SK-N-SH (cell line): ENCODE measurements around the gene SH3BGRL3.

ENCODE experiments used
- CTCF ChIP-seq: fragments of 200-600 bp; sonication (generic); IDR thresholded peaks from 2 replicates; pipeline ENCODE4 v1.6.1; 2017; ENCODE audit warnings: antibody characterized with exemption, mild to moderate bottlenecking, moderate library complexity
- EP300 ChIP-seq, 2 experiments: IDR thresholded peaks; 2 replicates each; pipeline versions ENCODE4 v1.4.0 to v1.6.1; 2012; ENCODE audit warnings: borderline replicate concordance in 1 of 2, low read depth in 1 of 2, low read length in 1 of 2
- EZH2phosphoT487 ChIP-seq: fragments of 200-600 bp; sonication (generic); IDR thresholded peaks from 2 replicates; pipeline ENCODE4 v1.6.1; 2017; ENCODE audit warnings: low read depth, mixed run types, mild to moderate bottlenecking, antibody characterized with exemption, moderate library complexity, borderline replicate concordance
- GABPA ChIP-seq: IDR thresholded peaks from 2 replicates; pipeline ENCODE4 v1.4.0; 2012; ENCODE audit warnings: low read depth, mild to moderate bottlenecking
- JUND ChIP-seq: IDR thresholded peaks from 2 replicates; pipeline ENCODE4 v1.4.0; 2012
- MAX ChIP-seq: IDR thresholded peaks from 2 replicates; pipeline ENCODE4 v1.4.0; 2012; ENCODE audit warnings: low read depth
- MXI1 ChIP-seq: IDR thresholded peaks from 2 replicates; pipeline ENCODE4 v1.6.1; 2012; ENCODE audit warnings: mild to moderate bottlenecking, low read depth, low read length, improper control_type of control experiment
- POLR2AphosphoS5 ChIP-seq: IDR thresholded peaks from 2 replicates; pipeline ENCODE4 v1.6.1; 2012; ENCODE audit warnings: low read depth, low read length
- RAD21 ChIP-seq: IDR thresholded peaks from 2 replicates; pipeline ENCODE4 v1.6.1; 2012; ENCODE audit warnings: mild to moderate bottlenecking, low read length
- SMC3 ChIP-seq: IDR thresholded peaks from 2 replicates; pipeline ENCODE4 v1.6.1; 2012; ENCODE audit warnings: low read depth, low read length, improper control_type of control experiment
- TAF1 ChIP-seq: IDR thresholded peaks from 2 replicates; pipeline ENCODE4 v1.6.1; 2012; ENCODE audit warnings: low read depth, mild to moderate bottlenecking, low read length, moderate library complexity, borderline replicate concordance
- TCF12 ChIP-seq: IDR thresholded peaks from 2 replicates; pipeline ENCODE4 v1.4.0; 2012
- YY1 ChIP-seq: IDR thresholded peaks from 2 replicates; pipeline ENCODE4 v1.4.0; 2012; ENCODE audit warnings: low read depth, mild to moderate bottlenecking
- TF ChIP-seq, protein P1 (sequence below): IDR thresholded peaks from 2 replicates; pipeline ENCODE4 v1.6.1; 2012; ENCODE audit warnings: mild to moderate bottlenecking, low read depth, low read length, moderate library complexity

DNA sequence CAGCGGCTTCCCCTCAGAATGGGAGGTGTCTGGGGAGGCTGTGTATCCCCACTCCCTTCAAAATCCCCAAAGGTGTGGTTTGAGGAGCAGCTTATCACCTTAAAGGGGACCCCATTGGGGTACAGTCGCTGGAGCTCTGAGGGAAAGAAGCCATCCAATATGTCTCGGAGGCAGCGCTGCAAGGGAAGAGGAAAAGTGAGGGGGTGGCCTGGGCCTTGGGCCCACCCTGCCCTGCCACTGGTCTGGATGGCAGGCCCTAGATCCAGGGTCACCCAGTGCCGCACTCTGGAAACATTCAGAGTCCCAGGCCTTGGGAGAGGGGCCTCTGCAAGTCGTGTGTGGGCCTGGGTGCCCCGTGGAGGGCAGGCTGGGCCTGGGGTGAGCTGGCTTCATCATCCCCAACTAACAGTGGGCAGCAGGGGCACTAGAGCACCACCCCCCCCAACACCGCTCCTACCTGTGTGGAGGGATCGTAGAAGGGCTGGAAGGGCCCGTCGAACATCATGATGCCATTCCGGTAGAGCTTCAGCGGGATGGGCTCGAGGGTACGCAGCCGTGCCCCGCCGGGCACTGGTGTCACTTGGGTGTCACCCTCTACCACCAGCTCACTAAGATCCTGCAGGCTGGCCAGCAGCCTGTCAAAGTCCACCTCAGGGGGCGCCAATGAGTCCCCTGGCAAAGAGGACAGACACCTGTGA lies 5.6 kb downstream of the SH3BGRL3 start:
- TF ChIP-seq CTCF (peak; percentile 54), TCF12 (no peak), TAF1 (no peak), POLR2AphosphoS5 (no peak), RAD21 (0 out of 2 replicates have a peak, but pooled peaks have one; percentile 18), YY1 (no peak), SMC3 (no peak), MAX (no peak), MXI1 (no peak), GABPA (no peak), EP300 (IDR thresholded peaks at IDR 0.05; ENCODE audit: borderline replicate concordance in 1 of 2, low read depth in 1 of 2, low read length in 1 of 2) (no peak), EZH2phosphoT487 (no peak), JUND (no peak)
- TF ChIP-seq, protein P1, sequence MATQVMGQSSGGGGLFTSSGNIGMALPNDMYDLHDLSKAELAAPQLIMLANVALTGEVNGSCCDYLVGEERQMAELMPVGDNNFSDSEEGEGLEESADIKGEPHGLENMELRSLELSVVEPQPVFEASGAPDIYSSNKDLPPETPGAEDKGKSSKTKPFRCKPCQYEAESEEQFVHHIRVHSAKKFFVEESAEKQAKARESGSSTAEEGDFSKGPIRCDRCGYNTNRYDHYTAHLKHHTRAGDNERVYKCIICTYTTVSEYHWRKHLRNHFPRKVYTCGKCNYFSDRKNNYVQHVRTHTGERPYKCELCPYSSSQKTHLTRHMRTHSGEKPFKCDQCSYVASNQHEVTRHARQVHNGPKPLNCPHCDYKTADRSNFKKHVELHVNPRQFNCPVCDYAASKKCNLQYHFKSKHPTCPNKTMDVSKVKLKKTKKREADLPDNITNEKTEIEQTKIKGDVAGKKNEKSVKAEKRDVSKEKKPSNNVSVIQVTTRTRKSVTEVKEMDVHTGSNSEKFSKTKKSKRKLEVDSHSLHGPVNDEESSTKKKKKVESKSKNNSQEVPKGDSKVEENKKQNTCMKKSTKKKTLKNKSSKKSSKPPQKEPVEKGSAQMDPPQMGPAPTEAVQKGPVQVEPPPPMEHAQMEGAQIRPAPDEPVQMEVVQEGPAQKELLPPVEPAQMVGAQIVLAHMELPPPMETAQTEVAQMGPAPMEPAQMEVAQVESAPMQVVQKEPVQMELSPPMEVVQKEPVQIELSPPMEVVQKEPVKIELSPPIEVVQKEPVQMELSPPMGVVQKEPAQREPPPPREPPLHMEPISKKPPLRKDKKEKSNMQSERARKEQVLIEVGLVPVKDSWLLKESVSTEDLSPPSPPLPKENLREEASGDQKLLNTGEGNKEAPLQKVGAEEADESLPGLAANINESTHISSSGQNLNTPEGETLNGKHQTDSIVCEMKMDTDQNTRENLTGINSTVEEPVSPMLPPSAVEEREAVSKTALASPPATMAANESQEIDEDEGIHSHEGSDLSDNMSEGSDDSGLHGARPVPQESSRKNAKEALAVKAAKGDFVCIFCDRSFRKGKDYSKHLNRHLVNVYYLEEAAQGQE = no peak
